ENCODE measurements around the gene TMEM130.

The TMEM130 gene

GRCh38 chr7:98821348-98821747, 48.5 kb downstream of the TMEM130 start:
- Mint-ChIP-seq H3K27ac (no peak overlapping the region), H3K4me3 (no peak overlapping the region), H3K9me3 (peaks cover 3 to 5% of the 10 kb centered on the region in 2 donors), H3K27me3 (peaks cover 17 to 26% of the 10 kb centered on the region in 2 donors), H3K36me3 (no peaks in the 10 kb centered on the region), H3K4me1 (peaks cover 0 to 6% of the 10 kb centered on the region in 2 donors)
- no peak for DNase-seq
- ATAC-seq (replicated peaks) = no peak

GRCh38 chr7:98816967-98817710, 52.7 kb downstream of the TMEM130 start:
- Mint-ChIP-seq H3K36me3 (no peaks in the 10 kb centered on the region), H3K9me3 (peaks cover 2 to 5% of the 10 kb centered on the region in 2 donors), H3K27me3 (peaks cover 14 to 21% of the 10 kb centered on the region in 2 donors), H3K4me1 (peaks cover 0 to 6% of the 10 kb centered on the region in 2 donors), H3K4me3 (no peak overlapping the region), H3K27ac (no peak overlapping the region)
- DNase-seq (no peak), ATAC-seq (replicated peaks) (no peak)

GRCh38 chr7:98816241-98816640, 53.6 kb downstream of the TMEM130 start:
- DNase-seq (no peak), ATAC-seq (replicated peaks) (no peak)

GRCh38 chr7:98815313-98815712, 54.5 kb downstream of the TMEM130 start:
- H3K27me3 Mint-ChIP-seq = peaks cover 14 to 21% of the 10 kb centered on the region in 2 donors
- DNase-seq (no peak), ATAC-seq (replicated peaks) (no peak)
- H3K36me3 Mint-ChIP-seq = no peaks in the 10 kb centered on the region
- H3K4me1 Mint-ChIP-seq = peaks cover 0 to 6% of the 10 kb centered on the region in 2 donors
- H3K4me3 Mint-ChIP-seq = no peak overlapping the region
- no peak overlapping the region for H3K27ac Mint-ChIP-seq
- H3K9me3 Mint-ChIP-seq = peaks cover 2 to 5% of the 10 kb centered on the region in 2 donors

More at GRCh38 chr7:98816241-98816640, 53.6 kb downstream of the TMEM130 start:
- Mint-ChIP-seq H3K27me3 (peaks cover 14 to 21% of the 10 kb centered on the region in 2 donors), H3K4me1 (peaks cover 0 to 6% of the 10 kb centered on the region in 2 donors), H3K9me3 (peaks cover 2 to 5% of the 10 kb centered on the region in 2 donors), H3K36me3 (no peaks in the 10 kb centered on the region), H3K4me3 (no peak overlapping the region), H3K27ac (no peak overlapping the region)

GRCh38 chr7:98811299-98811698, 58.5 kb downstream of the TMEM130 start:
- peaks cover 4% of the 10 kb centered on the region in 2 donors for H3K9me3 Mint-ChIP-seq
- H3K4me1 Mint-ChIP-seq = no peaks in the 10 kb centered on the region
- ATAC-seq (replicated peaks) (no peak), DNase-seq (no peak)
- H3K27ac Mint-ChIP-seq = no peak overlapping the region
- H3K4me3 Mint-ChIP-seq = no peak overlapping the region
- H3K27me3 Mint-ChIP-seq = peaks cover 21 to 31% of the 10 kb centered on the region in 2 donors
- H3K36me3 Mint-ChIP-seq = peaks cover 0 to 4% of the 10 kb centered on the region in 2 donors

GRCh38 chr7:98810153-98810802, 59.5 kb downstream of the TMEM130 start:
- no peaks in the 10 kb centered on the region for H3K4me1 Mint-ChIP-seq
- ATAC-seq (replicated peaks) = no peak
- peaks cover 24 to 34% of the 10 kb centered on the region in 2 donors for H3K27me3 Mint-ChIP-seq
- no peak overlapping the region for H3K27ac Mint-ChIP-seq
- H3K4me3 Mint-ChIP-seq = no peak overlapping the region
- no peak for DNase-seq
- peaks cover 0 to 4% of the 10 kb centered on the region in 2 donors for H3K36me3 Mint-ChIP-seq
- H3K9me3 Mint-ChIP-seq = peaks cover 4% of the 10 kb centered on the region in 2 donors

- Mint-ChIP-seq H3K4me1 (no peaks in the 10 kb centered on the region), H3K4me3 (no peak overlapping the region), H3K27ac (no peak overlapping the region), H3K36me3 (peaks cover 0 to 4% of the 10 kb centered on the region in 2 donors), H3K27me3 (peaks cover 28 to 39% of the 10 kb centered on the region in 2 donors), H3K9me3 (peaks cover 4% of the 10 kb centered on the region in 2 donors)
- ATAC-seq (replicated peaks) (no peak), DNase-seq (no peak)
Observed at GRCh38 chr7:98808751-98809460, 60.9 kb downstream of the TMEM130 start.

GRCh38 chr7:98807068-98808048, 62.5 kb downstream of the TMEM130 start:
- Mint-ChIP-seq H3K27ac (no peak overlapping the region), H3K36me3 (peaks cover 2 to 6% of the 10 kb centered on the region in 2 donors), H3K4me3 (no peak overlapping the region), H3K27me3 (peaks cover 38 to 50% of the 10 kb centered on the region in 2 donors), H3K4me1 (peaks cover 5 to 13% of the 10 kb centered on the region in 2 donors), H3K9me3 (peaks cover 6 to 8% of the 10 kb centered on the region in 2 donors)
- DNase-seq (no peak), ATAC-seq (replicated peaks) (no peak)

- peaks cover 9 to 10% of the 10 kb centered on the region in 2 donors for H3K9me3 Mint-ChIP-seq
- peaks cover 38 to 50% of the 10 kb centered on the region in 2 donors for H3K27me3 Mint-ChIP-seq
- no peak for DNase-seq
- H3K4me3 Mint-ChIP-seq = no peak overlapping the region
- no peak for ATAC-seq (replicated peaks)
- H3K4me1 Mint-ChIP-seq = peaks cover 13 to 20% of the 10 kb centered on the region in 2 donors
- no peak overlapping the region for H3K27ac Mint-ChIP-seq
- peaks cover 3 to 7% of the 10 kb centered on the region in 2 donors for H3K36me3 Mint-ChIP-seq
Observed at GRCh38 chr7:98805956-98806838, 63.6 kb downstream of the TMEM130 start.

- Mint-ChIP-seq H3K36me3 (peaks cover 7 to 9% of the 10 kb centered on the region in 2 donors), H3K4me3 (no peak overlapping the region), H3K27me3 (peaks cover 53 to 65% of the 10 kb centered on the region in 2 donors), H3K4me1 (peaks cover 13 to 20% of the 10 kb centered on the region in 2 donors), H3K9me3 (peaks cover 18 to 23% of the 10 kb centered on the region in 2 donors), H3K27ac (no peak overlapping the region)
- ATAC-seq (replicated peaks) (peak; percentile 24 to 35), DNase-seq (no peak)
Observed at GRCh38 chr7:98802781-98803110, 67.1 kb downstream of the TMEM130 start.

GRCh38 chr7:98802088-98802780, 67.6 kb downstream of the TMEM130 start:
- ATAC-seq (replicated peaks) (peak; percentile 93 to 94), DNase-seq (peak; percentile 81)
- H3K36me3 Mint-ChIP-seq = peaks cover 7 to 9% of the 10 kb centered on the region in 2 donors
- peaks cover 13 to 21% of the 10 kb centered on the region in 2 donors for H3K4me1 Mint-ChIP-seq
- H3K4me3 Mint-ChIP-seq = peak overlapping the region; percentile 34 to 44
- H3K9me3 Mint-ChIP-seq = peaks cover 18 to 23% of the 10 kb centered on the region in 2 donors
- H3K27ac Mint-ChIP-seq = peak overlapping the region; percentile 76
- H3K27me3 Mint-ChIP-seq = peaks cover 51 to 63% of the 10 kb centered on the region in 2 donors

- ATAC-seq (replicated peaks) (no peak), DNase-seq (no peak)
- H3K9me3 Mint-ChIP-seq = peaks cover 14 to 18% of the 10 kb centered on the region in 2 donors
- peaks cover 14 to 30% of the 10 kb centered on the region in 2 donors for H3K4me1 Mint-ChIP-seq
- peak overlapping the region; percentile 31 for H3K27ac Mint-ChIP-seq
- H3K4me3 Mint-ChIP-seq = no peak overlapping the region
- peaks cover 40 to 51% of the 10 kb centered on the region in 2 donors for H3K27me3 Mint-ChIP-seq
- peaks cover 2 to 9% of the 10 kb centered on the region in 2 donors for H3K36me3 Mint-ChIP-seq
Observed at GRCh38 chr7:98800996-98801395, 68.8 kb downstream of the TMEM130 start.
